Calu3 (cell line): ENCODE results near the gene RAB25. TPM values are rescaled to one million over a fixed set of nuclear protein-coding genes. Genes with fewer than 3 reads are reported as not detected.
"Not testable (repeated sequence)": the region's sequence is repeated elsewhere in the genome, so short reads cannot be mapped to it uniquely, and the experiment has no call there.

Source experiments
- BruUV-seq: library from RNA; stranded (reverse); fragments of 400-500 nt; replicated peaks from 2 replicates; lab custom pipeline; 2021; lab: Mats Ljungman, UMichigan
- CTCF ChIA-PET: fragments of 300-600 bp; sonication (Branson Sonifier 250); formaldehyde crosslinking; loops from one replicate; lab custom pipeline; 2022; ENCODE audit warnings: antibody characterized with exemption; lab: Charles Lee
- DNase-seq: peaks from one replicate; pipeline ENCODE4 v3.0.0; 2022
- H3K27ac Mint-ChIP-seq: one replicate; pipeline ENCODE4 v1.8.0; 2022; ENCODE audit warnings: mixed read lengths; ENCODE audit not compliant: unreplicated experiment
- H3K27me3 Mint-ChIP-seq: one replicate; pipeline ENCODE4 v1.8.0; 2022; ENCODE audit warnings: mixed read lengths; ENCODE audit not compliant: unreplicated experiment
- H3K36me3 Mint-ChIP-seq: one replicate; pipeline ENCODE4 v1.8.0; 2022; ENCODE audit warnings: mild to moderate bottlenecking, moderate library complexity, mixed read lengths; ENCODE audit not compliant: insufficient read depth, unreplicated experiment
- H3K4me1 Mint-ChIP-seq: one replicate; pipeline ENCODE4 v1.8.0; 2022; ENCODE audit warnings: mild to moderate bottlenecking, low read depth, mixed read lengths; ENCODE audit not compliant: unreplicated experiment
- H3K4me3 Mint-ChIP-seq: one replicate; pipeline ENCODE4 v1.8.0; 2022; ENCODE audit warnings: mild to moderate bottlenecking, low read depth, moderate library complexity, mixed read lengths; ENCODE audit not compliant: unreplicated experiment
- H3K9me3 Mint-ChIP-seq: one replicate; pipeline ENCODE4 v1.8.0; 2022; ENCODE audit warnings: low read depth, mixed read lengths; ENCODE audit not compliant: unreplicated experiment
- CTCF ChIP-seq: fragments of 200-600 bp; IDR thresholded peaks from one replicate; pipeline ENCODE4 v1.8.0; 2022; ENCODE audit warnings: antibody characterized with exemption; ENCODE audit not compliant: unreplicated experiment
- intact Hi-C: fragments of 100-400 bp; cut with micrococcal nuclease; formaldehyde crosslinking; loops from one replicate; pipeline ENCODE4 v1.10.0; 2022; ENCODE audit not compliant: unreplicated experiment
- total RNA-seq: library from RNA; stranded (reverse); gene quantifications from 2 replicates; pipeline ENCODE4 v1.2.3, GENCODE V29; 2022

The RAB25 gene
- total RNA-seq, 1 experiment from 2014 or later, result 182 TPM

- BruUV-seq, result no TSS peak
- intact Hi-C loops, result no loop called here
- Mint-ChIP-seq H3K4me3 (peak overlapping the region; percentile 82), H3K27me3 (no peaks in the 10 kb centered on the region), H3K36me3 (peaks cover 69% of the 10 kb centered on the region), H3K9me3 (no peaks in the 10 kb centered on the region), H3K27ac (peak overlapping the region; percentile 85), H3K4me1 (peaks cover 52% of the 10 kb centered on the region)
- no peak for TF ChIP-seq CTCF
- DNase-seq, result no peak
- CTCF ChIA-PET, result interaction anchor here (1.0 to 3.2 kb wide), 6 partner anchors 8 to 168 kb away, joined by 3 to 25 read pairs (median 12); partner anchors contain the start of gene SMG5
These were observed 54.1 kb downstream of the RAB25 start for GRCh38 chr1:156114919-156115513.

GRCh38 chr1:156115514-156116374 is 54.8 kb downstream of the RAB25 start:
- DNase-seq, result peak; percentile 55
- Mint-ChIP-seq H3K36me3 (peaks cover 76% of the 10 kb centered on the region), H3K9me3 (no peaks in the 10 kb centered on the region), H3K4me1 (peaks cover 55% of the 10 kb centered on the region), H3K4me3 (peak overlapping the region; percentile 82), H3K27ac (peak overlapping the region; percentile 85), H3K27me3 (no peaks in the 10 kb centered on the region)
- no peak for TF ChIP-seq CTCF
- BruUV-seq, result TSS peak; percentile 39
- intact Hi-C loops, result no loop called here
- CTCF ChIA-PET, result interaction anchor here (1.0 to 3.2 kb wide), 5 partner anchors 9 to 19 kb away, joined by 3 to 25 read pairs (median 8); no protein-coding TSS in a partner anchor

GRCh38 chr1:156116731-156117130 is 55.8 kb downstream of the RAB25 start:
- Mint-ChIP-seq H3K27ac (peak overlapping the region; percentile 85), H3K4me1 (peaks cover 65% of the 10 kb centered on the region)
- TSS peak; percentile 17 for BruUV-seq

GRCh38 chr1:156117414-156118176 is 56.6 kb downstream of the RAB25 start:
- Mint-ChIP-seq H3K36me3 (peaks cover 93% of the 10 kb centered on the region), H3K9me3 (no peaks in the 10 kb centered on the region), H3K4me1 (peaks cover 68% of the 10 kb centered on the region), H3K4me3 (peak overlapping the region; percentile 82), H3K27ac (peak overlapping the region; percentile 60), H3K27me3 (no peaks in the 10 kb centered on the region)
- no peak for TF ChIP-seq CTCF
- no peak for DNase-seq
- TSS peak; percentile 58 for BruUV-seq
- intact Hi-C loops, result no loop called here
- CTCF ChIA-PET, result interaction anchor here (0.6 to 4.6 kb wide), 4 partner anchors 9 to 268 kb away, joined by 3 to 32 read pairs (median 6); no protein-coding TSS in a partner anchor

More at GRCh38 chr1:156116731-156117130, 55.8 kb downstream of the RAB25 start:
- Mint-ChIP-seq H3K4me3 (peak overlapping the region; percentile 82), H3K36me3 (peaks cover 86% of the 10 kb centered on the region)
- CTCF ChIA-PET, result interaction anchor here (0.6 to 3.2 kb wide), 6 partner anchors 10 to 269 kb away, joined by 3 to 25 read pairs (median 7); no protein-coding TSS in a partner anchor
- H3K27me3 Mint-ChIP-seq, DNase-seq, intact Hi-C loops, H3K9me3 Mint-ChIP-seq: not testable (repeated sequence)
